C4-2B (cell line): ENCODE results near the gene CNTNAP5.

ENCODE experiments used
- ZFX ChIP-seq: fragments of 450-650 bp; IDR thresholded peaks from 2 replicates; pipeline ENCODE4 v1.6.1; 2017
- TF ChIP-seq, protein P1 (sequence below): fragments of 450-650 bp; conservative IDR thresholded peaks from 2 replicates; pipeline ENCODE4 v1.5.1; 2017; ENCODE audit warnings: mild to moderate bottlenecking

- TF ChIP-seq, protein P1, sequence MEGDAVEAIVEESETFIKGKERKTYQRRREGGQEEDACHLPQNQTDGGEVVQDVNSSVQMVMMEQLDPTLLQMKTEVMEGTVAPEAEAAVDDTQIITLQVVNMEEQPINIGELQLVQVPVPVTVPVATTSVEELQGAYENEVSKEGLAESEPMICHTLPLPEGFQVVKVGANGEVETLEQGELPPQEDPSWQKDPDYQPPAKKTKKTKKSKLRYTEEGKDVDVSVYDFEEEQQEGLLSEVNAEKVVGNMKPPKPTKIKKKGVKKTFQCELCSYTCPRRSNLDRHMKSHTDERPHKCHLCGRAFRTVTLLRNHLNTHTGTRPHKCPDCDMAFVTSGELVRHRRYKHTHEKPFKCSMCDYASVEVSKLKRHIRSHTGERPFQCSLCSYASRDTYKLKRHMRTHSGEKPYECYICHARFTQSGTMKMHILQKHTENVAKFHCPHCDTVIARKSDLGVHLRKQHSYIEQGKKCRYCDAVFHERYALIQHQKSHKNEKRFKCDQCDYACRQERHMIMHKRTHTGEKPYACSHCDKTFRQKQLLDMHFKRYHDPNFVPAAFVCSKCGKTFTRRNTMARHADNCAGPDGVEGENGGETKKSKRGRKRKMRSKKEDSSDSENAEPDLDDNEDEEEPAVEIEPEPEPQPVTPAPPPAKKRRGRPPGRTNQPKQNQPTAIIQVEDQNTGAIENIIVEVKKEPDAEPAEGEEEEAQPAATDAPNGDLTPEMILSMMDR, result no peak
- no peak for TF ChIP-seq ZFX
Measured at GRCh38 chr2:124281541-124281940, 256.5 kb downstream of the CNTNAP5 start.
